ACHN (cell line): ENCODE data around the gene COL27A1.
A peak's percentile ranks its signal among the peaks of the same experiment; 100 is the strongest.
"Not testable (repeated sequence)": the region's sequence is repeated elsewhere in the genome, so short reads cannot be mapped to it uniquely, and the experiment has no call there.

Experiments used
- DNase-seq: peaks from one replicate; pipeline ENCODE4 v3.0.0-alpha.2; 2015
- in situ Hi-C: cut with HindIII; loops from 2 replicates; pipeline ENCODE4 v1.10.0; 2017; ENCODE audit warnings: low sequenced_read_pairs, low pct_ligation_motif_present, low pct_unique_long_range_greater_than_20kb

Gene COL27A1

DNA sequence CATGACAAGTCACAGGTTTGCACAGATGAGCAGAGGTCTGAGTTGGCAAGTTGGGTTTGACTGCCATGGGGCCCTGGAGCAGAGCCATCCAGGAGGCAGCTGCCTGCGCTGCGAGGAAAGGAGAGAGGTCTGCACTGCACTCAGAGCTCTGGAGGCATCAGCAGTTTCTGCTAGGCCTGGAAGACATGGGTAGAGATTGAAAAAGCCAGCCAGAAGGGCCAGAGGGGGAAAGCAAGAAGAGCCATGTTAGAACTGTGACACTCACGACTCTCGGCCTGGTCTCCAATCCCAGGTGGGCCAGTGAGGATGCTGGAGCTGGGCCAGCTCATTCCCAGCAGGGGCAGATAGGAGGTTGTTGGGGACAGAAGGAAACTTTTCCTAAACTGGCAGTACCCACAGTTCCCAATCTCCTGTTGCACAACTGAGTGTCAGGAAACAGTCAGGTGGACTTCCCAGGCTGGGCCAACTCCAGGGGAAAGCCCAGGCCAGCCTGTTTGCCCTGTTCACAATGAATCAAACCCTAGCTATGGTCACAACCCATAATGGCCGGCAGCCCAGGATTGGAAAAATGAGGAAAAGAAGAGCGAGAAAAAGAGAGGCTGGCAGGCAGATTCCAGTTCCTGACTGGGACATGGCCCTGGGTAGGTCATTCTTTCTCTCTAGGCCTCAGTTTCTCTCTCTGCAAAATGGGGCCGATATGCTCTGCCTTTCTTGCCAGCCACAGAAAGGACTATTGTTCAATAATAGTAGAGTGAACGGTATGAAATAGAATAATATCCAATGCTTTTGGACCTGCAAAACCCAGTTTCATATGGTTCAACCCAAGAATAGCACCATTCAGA, 159.8 kb downstream of the COL27A1 start:
- DNase-seq = no peak
- in situ Hi-C loops = no loop called here

DNA sequence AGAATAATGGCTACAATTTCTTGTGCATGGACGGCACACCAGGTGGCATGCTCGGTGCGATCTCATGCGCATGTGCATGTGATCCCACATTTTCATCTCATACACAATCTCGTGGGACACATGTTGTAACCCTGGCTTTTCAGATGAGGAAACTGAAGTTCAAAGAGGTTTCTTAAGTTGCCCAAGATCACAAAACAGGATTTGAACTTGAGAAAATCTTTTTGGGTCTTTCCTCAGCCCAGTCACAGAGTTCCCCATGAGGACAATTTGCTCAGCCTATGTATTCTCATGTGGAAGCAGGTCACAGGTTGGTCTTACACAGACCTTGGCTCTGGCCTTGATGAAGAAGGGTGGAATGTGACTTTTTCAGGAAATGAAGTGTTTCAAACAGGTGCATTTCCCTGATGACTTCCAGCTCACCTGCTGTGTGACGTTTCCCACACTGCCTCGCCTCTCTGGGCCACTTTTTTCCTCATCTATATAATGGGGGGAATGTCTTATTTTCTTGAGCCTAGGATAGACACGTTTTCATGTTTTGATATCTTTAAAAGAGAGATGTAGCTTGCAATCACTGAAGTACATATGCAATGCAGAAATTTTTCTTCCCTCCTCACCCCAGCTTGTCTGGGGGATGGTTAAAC, 160.5 kb downstream of the COL27A1 start:
- DNase-seq = no peak
- in situ Hi-C loops = no loop called here

DNA sequence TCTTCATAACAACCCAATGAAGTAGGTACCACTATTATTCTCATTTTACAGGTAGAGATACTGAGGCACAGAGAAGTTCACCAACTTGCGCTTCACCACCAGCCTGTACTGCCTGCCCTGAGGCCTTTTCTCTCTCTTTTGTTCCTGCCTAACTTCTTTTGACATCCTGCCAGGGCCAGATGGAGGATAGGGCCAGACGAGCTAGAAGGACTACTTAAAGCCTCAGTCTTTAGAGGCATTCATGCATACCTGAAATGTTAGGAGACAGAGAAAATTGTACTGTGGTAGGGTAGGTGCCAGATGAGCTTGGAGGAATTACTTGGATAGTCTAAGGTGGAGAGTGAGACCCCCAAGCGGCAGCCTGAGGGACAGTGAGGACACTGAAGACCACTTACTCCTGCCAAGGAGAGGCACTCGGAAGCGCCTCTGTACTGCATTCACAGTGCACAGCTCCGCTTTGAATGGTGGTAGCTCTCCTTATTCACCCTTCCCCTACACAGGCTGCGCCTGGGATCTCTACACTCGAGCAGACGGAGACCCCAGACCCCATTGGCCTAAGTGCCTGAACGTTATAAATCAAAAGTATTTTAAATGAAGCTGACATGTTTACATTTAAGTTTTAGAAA, 161.4 kb downstream of the COL27A1 start:
- in situ Hi-C loops = no loop called here
- DNase-seq = no peak

DNA sequence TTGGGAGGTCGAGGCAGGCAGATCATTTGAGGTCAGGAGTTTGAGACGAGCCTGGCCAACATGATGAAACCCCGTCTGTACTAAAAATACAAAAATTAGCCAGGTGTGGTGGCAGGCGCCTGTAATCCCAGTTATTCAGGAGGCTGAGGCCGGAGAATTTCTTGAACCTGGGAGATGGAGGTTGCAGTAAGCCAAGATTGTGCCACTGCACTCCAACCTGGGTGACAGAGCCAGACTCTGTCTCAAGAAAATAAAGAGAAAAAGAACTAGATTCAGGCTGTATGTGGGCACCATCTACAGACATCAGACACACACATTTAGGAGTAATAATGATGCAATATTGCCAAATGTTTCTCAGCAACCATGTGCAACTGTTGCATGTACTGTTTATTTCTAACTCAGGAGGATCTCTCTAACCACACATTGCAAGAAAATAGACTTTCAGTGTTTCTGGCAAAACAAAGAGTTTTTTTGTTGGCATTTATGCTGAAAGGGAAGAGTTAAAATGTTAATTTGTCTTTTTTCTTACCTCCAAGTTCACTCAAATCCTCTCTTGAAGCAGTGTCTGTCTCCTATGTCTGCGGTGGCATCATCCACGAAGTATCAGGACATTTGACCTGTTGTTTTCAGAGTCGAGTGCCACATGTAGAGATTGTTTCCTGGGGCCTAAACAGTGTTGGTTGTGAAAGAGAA, 162.5 kb downstream of the COL27A1 start:
- in situ Hi-C loops = no loop called here
- no peak for DNase-seq

DNA sequence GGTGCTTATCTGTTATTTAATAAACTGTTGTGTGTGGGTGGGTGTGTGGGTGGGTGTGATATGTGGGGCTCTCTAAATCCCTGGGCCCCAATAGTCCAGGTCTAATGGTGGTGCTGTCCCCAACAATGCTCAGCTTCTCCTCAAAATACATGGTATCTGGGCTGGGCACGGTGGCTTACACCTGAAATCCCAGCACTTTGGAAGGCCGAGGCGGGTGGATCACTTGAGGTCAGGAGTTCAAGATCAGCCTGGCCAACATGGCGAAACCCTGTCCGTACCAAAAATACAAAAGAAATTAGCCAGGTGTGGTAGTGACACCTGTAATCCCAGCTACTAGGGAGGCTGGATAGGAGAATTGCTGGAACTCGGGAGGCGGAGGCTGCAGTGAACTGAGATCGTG, 163.1 kb downstream of the COL27A1 start:
- in situ Hi-C loops = no loop called here
- no peak for DNase-seq

DNA sequence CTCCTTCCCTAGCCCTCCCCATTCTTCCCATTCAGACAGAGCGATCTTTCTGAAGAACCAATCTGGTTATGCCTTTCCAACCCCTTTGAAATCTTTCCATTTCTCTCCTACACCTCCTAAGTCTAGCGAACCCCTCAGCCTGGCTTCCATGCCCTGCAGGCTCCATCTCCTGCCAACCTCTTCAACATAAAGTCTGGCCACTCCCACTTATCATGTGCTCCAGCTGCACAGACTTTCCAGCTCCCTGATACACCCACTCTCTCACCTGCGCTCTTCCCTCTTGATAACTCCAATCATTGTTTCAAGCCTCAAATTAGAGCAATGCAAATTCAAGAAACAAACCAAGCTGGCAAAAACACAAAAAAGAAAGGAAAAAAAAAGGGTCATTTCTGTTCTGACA, 163.8 kb downstream of the COL27A1 start:
- DNase-seq = no peak
- in situ Hi-C loops = no loop called here

DNA sequence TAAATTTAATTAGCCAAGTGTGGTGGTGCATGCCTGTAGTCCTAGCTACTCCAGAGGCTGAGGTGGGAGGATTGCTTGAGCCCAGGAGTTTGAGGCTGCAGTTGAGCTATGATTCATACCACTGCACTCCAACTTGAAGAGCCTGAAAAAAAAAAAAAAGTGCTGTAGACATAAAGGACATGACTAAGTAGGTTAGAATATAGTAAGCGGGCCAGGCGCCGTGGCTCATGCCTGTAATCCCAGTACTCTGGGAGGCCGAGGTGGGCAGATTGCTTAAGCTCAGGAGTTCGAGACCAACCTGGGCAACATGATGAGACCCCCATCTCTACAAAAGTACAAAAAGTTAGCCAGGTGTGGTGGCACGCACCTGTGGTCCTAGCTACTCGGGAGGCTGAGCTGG, 165.4 kb downstream of the COL27A1 start:
- in situ Hi-C loops = not testable (repeated sequence)
- peak; percentile 17 for DNase-seq

DNA sequence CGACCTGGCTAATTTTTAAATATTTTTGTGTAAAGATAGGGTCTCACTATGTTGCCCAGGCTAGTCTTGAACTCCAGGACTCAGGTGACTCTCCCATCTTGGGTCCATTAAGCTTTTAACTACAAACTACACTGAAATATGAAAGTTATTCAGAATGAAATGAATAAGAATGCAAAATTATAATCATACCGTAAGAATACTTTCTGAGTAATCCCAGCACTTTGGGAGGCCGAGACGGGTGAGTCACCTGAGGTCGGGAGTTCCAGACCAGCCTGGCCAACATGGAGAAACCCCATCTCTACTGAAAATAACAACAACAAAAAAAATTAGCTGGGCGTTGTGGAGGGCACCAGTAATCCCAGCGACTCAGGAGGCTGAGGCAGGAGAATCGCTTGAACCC, 166.4 kb downstream of the COL27A1 start:
- in situ Hi-C loops = no loop called here
- DNase-seq = peak; percentile 10

DNA sequence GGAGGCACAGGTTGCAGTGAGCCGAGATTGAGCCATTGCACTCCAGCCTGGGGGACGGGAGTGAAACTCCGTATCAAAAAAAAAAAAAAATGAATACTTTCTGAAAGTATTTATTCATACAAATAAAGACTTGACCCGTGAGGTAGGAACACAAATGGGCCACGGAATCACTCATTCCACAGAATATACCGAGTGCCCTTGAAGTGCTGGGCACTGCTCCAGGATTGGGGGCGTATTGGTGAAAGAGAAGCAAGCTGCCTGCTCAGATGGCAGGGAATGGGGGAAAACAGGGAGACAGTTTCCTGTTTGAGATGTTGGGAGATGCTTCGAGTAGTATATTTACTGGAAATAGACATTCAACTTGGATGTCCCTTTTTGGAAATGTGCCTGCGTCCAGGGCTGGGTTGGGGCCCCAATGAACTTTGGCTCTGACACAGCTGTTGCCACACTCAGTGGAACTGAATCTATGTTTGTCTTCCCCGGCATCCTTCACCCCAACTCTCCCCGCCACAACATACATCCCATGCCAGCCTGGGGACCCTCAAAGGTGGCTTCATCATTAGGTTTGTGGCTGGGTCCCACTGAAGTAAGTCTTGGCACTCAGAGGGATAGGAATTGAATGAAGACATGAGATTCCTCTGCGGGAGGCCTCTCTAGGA, 167.0 kb downstream of the COL27A1 start:
- in situ Hi-C loops, DNase-seq: not testable (repeated sequence)

DNA sequence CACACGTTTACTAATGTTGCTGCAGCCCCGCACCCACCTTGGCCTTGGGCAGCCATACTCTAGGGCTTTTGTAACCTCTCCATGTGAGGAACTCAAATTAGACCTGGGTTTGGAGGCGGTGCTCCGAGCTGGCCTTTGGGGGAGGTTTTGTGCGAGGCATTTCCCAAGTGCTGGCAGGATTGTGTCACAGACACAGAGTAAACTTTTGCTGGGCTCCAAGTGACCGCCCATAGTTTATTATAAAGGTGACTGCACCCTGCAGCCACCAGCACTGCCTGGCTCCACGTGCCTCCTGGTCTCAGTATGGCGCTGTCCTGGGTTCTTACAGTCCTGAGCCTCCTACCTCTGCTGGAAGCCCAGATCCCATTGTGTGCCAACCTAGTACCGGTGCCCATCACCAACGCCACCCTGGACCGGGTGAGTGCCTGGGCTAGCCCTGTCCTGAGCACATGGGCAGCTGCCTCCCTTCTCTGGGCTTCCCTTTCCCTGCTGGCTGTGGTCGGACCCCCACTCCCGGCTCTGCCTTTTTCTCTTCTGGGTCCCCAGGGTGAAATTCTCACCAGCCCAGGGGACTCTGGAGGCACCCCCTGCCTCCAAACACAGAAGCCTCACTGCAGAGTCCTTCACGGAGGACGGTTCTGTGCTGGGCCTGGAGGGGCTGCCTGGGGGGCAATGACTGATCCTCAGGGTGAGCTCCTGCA, 167.6 kb downstream of the COL27A1 start, which contains the start of gene ORM1:
TSS of gene ORM1 (plus strand) at position 268 of the 701 bp plus-strand sequence. CDS start at position 304, 36 bp downstream.
- DNase-seq, in situ Hi-C loops: not testable (repeated sequence)

DNA sequence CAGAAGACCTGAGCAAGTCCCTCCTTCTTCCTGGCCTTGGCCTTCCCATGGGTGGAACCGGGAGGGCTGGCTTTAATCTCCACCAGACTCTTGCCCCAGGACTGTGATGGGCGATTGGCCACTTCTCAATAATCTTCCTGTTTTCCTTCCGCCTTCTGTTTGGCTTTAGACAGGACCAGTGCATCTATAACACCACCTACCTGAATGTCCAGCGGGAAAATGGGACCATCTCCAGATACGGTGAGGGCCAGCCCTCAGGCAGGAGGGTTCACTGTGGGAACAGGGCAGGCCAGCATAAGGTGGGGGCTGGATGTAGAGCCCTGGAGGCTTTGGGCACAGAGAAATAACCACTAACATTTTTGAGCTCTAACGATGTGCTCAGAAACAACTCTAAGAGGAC, 168.5 kb downstream of the COL27A1 start:
- in situ Hi-C loops, DNase-seq: not testable (repeated sequence)

DNA sequence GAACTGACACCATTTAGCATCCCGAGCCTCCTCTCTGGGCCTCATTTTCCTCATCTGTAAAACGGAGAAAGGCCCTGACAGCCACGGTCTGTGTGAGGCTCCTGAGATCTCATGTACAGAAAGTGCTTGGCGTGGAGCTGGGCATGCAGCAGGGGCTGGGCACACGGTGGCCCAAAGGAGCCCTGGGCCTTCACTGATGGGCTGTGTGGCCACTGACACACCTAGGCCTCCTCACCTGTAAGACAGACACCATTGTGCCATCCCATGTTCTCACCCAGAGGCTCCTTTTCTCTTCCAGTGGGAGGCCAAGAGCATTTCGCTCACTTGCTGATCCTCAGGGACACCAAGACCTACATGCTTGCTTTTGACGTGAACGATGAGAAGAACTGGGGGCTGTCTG, 169.2 kb downstream of the COL27A1 start:
- no peak for DNase-seq
- in situ Hi-C loops = no loop called here

DNA sequence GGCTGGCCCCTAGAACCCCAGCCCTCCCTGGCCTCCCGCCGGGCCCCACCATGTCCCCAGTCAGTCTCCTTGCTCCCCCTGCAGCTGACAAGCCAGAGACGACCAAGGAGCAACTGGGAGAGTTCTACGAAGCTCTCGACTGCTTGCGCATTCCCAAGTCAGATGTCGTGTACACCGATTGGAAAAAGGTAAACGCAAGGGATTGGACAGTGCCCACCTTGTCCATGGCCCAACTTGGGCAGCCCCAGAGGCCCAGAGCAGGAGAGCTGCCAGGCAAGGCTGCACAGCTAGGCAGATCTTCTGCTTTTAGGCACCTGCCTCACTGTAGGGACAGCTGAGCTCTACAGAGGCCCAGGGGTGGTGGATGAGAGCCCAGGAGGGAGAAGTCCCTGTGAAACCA, 169.6 kb downstream of the COL27A1 start:
- DNase-seq, in situ Hi-C loops: not testable (repeated sequence)

DNA sequence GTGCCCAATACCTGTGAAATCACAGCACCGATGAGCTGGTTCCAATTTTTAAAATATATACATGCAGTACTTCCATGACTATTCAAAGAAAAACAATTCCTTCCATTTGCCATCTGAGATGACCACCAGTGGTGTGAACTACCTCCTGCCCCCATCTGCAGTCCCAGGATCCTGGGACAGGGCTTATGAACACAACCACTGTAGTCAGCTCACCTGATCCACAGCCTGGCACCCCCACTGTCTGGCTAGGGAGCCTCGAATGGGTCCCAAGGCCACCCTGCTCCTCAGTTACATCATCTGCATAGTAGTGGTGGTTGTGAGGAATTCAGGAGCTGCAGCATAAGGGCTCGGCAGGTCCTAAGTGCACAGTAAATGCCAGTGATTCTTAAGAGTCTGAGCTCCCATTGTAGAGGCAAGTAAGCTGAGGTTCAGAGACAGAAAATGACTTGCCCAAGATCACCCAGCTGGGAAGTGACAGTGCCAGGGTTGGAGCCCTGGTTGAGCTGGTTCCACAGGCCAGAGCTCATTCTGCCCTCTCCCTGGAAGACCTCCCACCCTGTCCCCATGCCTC, 170.4 kb downstream of the COL27A1 start:
- DNase-seq, in situ Hi-C loops: not testable (repeated sequence)

DNA sequence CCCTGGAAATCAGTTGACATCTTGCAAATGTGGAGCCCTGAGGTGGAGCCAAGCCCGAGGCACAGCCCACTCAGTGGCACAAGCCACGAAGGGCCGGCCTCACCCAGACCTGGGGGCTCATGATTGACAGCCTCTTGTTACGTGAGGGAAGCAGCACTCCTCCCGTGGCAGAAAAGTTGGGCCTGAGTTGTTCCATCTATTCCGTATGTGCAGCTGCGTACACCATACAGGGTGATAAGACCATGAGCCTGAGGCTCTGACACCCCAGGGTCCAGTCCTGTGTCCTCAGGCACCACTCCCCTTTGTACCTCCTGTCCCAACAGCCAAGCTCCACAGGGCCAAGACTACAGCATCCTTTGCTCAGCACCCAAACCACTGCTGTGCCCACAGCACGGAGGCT, 172.4 kb downstream of the COL27A1 start:
- in situ Hi-C loops = no loop called here
- DNase-seq = no peak

DNA sequence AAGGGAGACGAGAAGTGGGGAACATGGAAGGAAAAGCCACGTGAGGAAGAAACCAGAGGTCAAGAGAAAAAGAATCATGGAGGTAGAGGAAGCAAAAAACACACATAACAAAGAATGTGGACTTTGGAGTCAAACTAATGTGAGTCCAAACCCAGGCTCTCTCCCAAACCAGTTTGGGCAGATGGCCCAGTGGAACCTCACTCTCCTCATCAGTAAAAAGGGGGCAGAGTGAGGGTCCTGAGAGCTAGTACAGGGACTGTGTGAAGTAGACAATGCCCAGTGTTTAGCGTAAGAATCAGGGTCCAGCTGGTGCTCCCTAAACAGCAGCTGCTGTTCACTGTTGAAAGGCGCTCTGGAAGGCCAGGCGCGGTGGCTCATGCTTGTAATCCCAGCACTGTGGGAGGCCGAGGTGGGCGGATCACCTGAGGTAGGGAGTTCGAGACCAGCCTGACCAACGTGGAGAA, 173.1 kb downstream of the COL27A1 start:
- in situ Hi-C loops, DNase-seq: not testable (repeated sequence)

DNA sequence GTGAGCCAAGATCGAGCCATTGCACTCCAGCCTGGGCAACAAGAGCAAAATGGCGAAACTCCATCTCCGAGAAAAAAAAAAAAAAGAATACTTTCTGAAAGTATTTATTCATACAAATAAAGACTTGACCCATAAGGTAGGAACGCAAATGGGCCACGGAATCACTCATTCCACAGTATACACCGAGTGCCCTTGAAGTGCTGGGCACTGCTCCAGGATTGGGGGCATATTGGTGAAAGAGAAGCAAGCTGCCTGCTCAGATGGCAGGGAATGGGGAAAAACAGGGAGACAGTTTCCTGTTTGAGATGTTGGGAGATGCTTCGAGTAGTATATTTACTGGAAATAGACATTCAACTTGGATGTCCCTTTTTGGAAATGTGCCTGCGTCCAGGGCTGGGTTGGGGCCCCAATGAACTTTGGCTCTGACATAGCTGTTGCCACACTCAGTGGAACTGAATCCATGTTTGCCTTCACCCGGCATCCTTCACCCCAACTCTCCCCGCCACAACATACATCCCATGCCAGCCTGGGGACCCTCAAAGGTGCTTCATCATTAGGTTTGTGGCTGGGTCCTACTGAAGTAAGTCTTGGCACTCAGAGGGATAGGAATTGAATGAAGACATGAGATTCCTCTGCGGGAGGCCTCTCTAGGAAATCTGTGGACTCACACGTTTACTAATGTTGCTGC, 173.7 kb downstream of the COL27A1 start:
- DNase-seq, in situ Hi-C loops: not testable (repeated sequence)
